GM21447 (cell line): ENCODE results near the gene ARHGAP32.

Experiments used
- ATAC-seq: cut with Tn5 transposase; IDR thresholded peaks from one replicate; pipeline ENCODE4 v1.9.1; 2021; ENCODE audit not compliant: unreplicated experiment

Gene ARHGAP32

GRCh38 chr11:129117595-129118350 lies 74.4 kb downstream of the ARHGAP32 start:
- no peak for ATAC-seq

- ATAC-seq = no peak
Measured at GRCh38 chr11:129115652-129116586, 76.2 kb downstream of the ARHGAP32 start.

- no peak for ATAC-seq
Measured at GRCh38 chr11:129109701-129110100, 82.4 kb downstream of the ARHGAP32 start.

- ATAC-seq = no peak
Measured at GRCh38 chr11:129106788-129107187, 85.3 kb downstream of the ARHGAP32 start.

- ATAC-seq = no peak
Measured at GRCh38 chr11:129102756-129103155, 89.4 kb downstream of the ARHGAP32 start.

- no peak for ATAC-seq
Measured at GRCh38 chr11:129102225-129102624, 89.9 kb downstream of the ARHGAP32 start.

GRCh38 chr11:129093283-129093682 lies 98.8 kb downstream of the ARHGAP32 start:
- no peak for ATAC-seq

- ATAC-seq = no peak
Measured at GRCh38 chr11:129090056-129090455, 102.1 kb downstream of the ARHGAP32 start.

GRCh38 chr11:129089279-129089678 lies 102.8 kb downstream of the ARHGAP32 start:
- ATAC-seq = no peak

- ATAC-seq = no peak
Measured at GRCh38 chr11:129086976-129087375, 105.1 kb downstream of the ARHGAP32 start.

- ATAC-seq = no peak
Measured at GRCh38 chr11:129077191-129077590, 114.9 kb downstream of the ARHGAP32 start.

- ATAC-seq = no peak
Measured at GRCh38 chr11:129075757-129076156, 116.4 kb downstream of the ARHGAP32 start.

- ATAC-seq = no peak
Measured at GRCh38 chr11:129067454-129067853, 124.7 kb downstream of the ARHGAP32 start.

- ATAC-seq = no peak
Measured at GRCh38 chr11:129066229-129066628, 125.9 kb downstream of the ARHGAP32 start.

- no peak for ATAC-seq
Measured at GRCh38 chr11:129063118-129063517, 129.0 kb downstream of the ARHGAP32 start.

- ATAC-seq = no peak
Measured at GRCh38 chr11:129061492-129062230, 130.5 kb downstream of the ARHGAP32 start.

- ATAC-seq = no peak
Measured at GRCh38 chr11:129056916-129057315, 135.2 kb downstream of the ARHGAP32 start.

- ATAC-seq = no peak
Measured at GRCh38 chr11:129055196-129055595, 136.9 kb downstream of the ARHGAP32 start.

GRCh38 chr11:129048911-129049310 lies 143.2 kb downstream of the ARHGAP32 start:
- no peak for ATAC-seq

GRCh38 chr11:129045150-129045549 lies 147.0 kb downstream of the ARHGAP32 start:
- ATAC-seq = no peak

GRCh38 chr11:129042503-129042902 lies 149.6 kb downstream of the ARHGAP32 start:
- ATAC-seq = no peak
